ENCODE results near the gene HIRA. TPM values are rescaled to one million over a fixed set of nuclear protein-coding genes. Genes with fewer than 3 reads are reported as not detected.
"Not testable (repeated sequence)": the region's sequence is repeated elsewhere in the genome, so short reads cannot be mapped to it uniquely, and the experiment has no call there.

The HIRA gene
- total and polyA plus RNA-seq, 2 experiments from 2014 or later: 17.1 to 36.9 TPM

- no peaks in the 10 kb centered on the region for H3K27me3 ChIP-seq
- H3K4me3 ChIP-seq: no peak overlapping the region
- no peaks in the 10 kb centered on the region for H3K9me3 ChIP-seq (ENCODE audit: low read depth)
- no peak for TF ChIP-seq CTCF (IDR thresholded peaks at IDR 0.05; ENCODE audit: low read depth, low read length)
- H3K4me1 ChIP-seq (ENCODE audit: low read depth): no peaks in the 10 kb centered on the region
- no peak for DNase-seq (ENCODE audit: low read depth in 1 of 2, low spot score in 1 of 2)
- H3K36me3 ChIP-seq: peaks cover 65% of the 10 kb centered on the region
- no peak overlapping the region for H3K27ac ChIP-seq
These were observed 62.7 kb downstream of the HIRA start for GRCh38 chr22:19368876-19369275.

- Histone ChIP-seq H3K27me3 (no peaks in the 10 kb centered on the region), H3K4me3 (no peak overlapping the region), H3K36me3 (peaks cover 56% of the 10 kb centered on the region), H3K9me3 (ENCODE audit: low read depth) (no peaks in the 10 kb centered on the region), H3K4me1 (ENCODE audit: low read depth) (no peaks in the 10 kb centered on the region), H3K27ac (no peak overlapping the region)
- DNase-seq (ENCODE audit: low read depth in 1 of 2, low spot score in 1 of 2): no peak
- TF ChIP-seq CTCF (IDR thresholded peaks at IDR 0.05; ENCODE audit: low read depth, low read length): no peak
These were observed 63.7 kb downstream of the HIRA start for GRCh38 chr22:19367763-19368367.

GRCh38 chr22:19363541-19363940 is 68.0 kb downstream of the HIRA start:
- H3K4me1 ChIP-seq (ENCODE audit: low read depth); DNase-seq (ENCODE audit: low read depth in 1 of 2, low spot score in 1 of 2); H3K27me3 ChIP-seq; H3K27ac ChIP-seq; H3K4me3 ChIP-seq; H3K9me3 ChIP-seq (ENCODE audit: low read depth): not testable (repeated sequence)
- peaks cover 67% of the 10 kb centered on the region for H3K36me3 ChIP-seq

GRCh38 chr22:19361501-19362103 is 69.9 kb downstream of the HIRA start:
- H3K27ac ChIP-seq: no peak overlapping the region
- no peak for DNase-seq (ENCODE audit: low read depth in 1 of 2, low spot score in 1 of 2)
- H3K36me3 ChIP-seq: peaks cover 70% of the 10 kb centered on the region
- no peaks in the 10 kb centered on the region for H3K4me1 ChIP-seq (ENCODE audit: low read depth)
- TF ChIP-seq CTCF (IDR thresholded peaks at IDR 0.05; ENCODE audit: low read depth, low read length): no peak
- no peak overlapping the region for H3K4me3 ChIP-seq
- H3K27me3 ChIP-seq: no peaks in the 10 kb centered on the region
- no peaks in the 10 kb centered on the region for H3K9me3 ChIP-seq (ENCODE audit: low read depth)

GRCh38 chr22:19360862-19361261 is 70.7 kb downstream of the HIRA start:
- no peak overlapping the region for H3K27ac ChIP-seq
- peaks cover 67% of the 10 kb centered on the region for H3K36me3 ChIP-seq
- no peaks in the 10 kb centered on the region for H3K27me3 ChIP-seq
- no peak overlapping the region for H3K4me3 ChIP-seq
- DNase-seq (ENCODE audit: low read depth in 1 of 2, low spot score in 1 of 2): no peak
- H3K9me3 ChIP-seq (ENCODE audit: low read depth): no peaks in the 10 kb centered on the region
- TF ChIP-seq CTCF (IDR thresholded peaks at IDR 0.05; ENCODE audit: low read depth, low read length): no peak
- no peaks in the 10 kb centered on the region for H3K4me1 ChIP-seq (ENCODE audit: low read depth)

- Histone ChIP-seq H3K27me3 (no peaks in the 10 kb centered on the region), H3K4me3 (no peak overlapping the region), H3K36me3 (peaks cover 68% of the 10 kb centered on the region), H3K4me1 (ENCODE audit: low read depth) (no peaks in the 10 kb centered on the region), H3K9me3 (ENCODE audit: low read depth) (no peaks in the 10 kb centered on the region), H3K27ac (no peak overlapping the region)
- TF ChIP-seq CTCF (IDR thresholded peaks at IDR 0.05; ENCODE audit: low read depth, low read length): no peak
- DNase-seq (ENCODE audit: low read depth in 1 of 2, low spot score in 1 of 2): no peak
These were observed 71.2 kb downstream of the HIRA start for GRCh38 chr22:19360300-19360792.

Measured in cardiac muscle cell (in vitro differentiated cells and primary cell).